GM12872 (cell line): ENCODE data around the gene SLC25A25.

ENCODE experiments used
- CTCF ChIP-seq: IDR thresholded peaks from 3 replicates; pipeline ENCODE4 v1.5.1; 2011; ENCODE audit warnings: low read depth, mild to moderate bottlenecking, low read length, moderate library complexity; ENCODE audit not compliant: insufficient read depth

Gene SLC25A25

GRCh38 chr9:128138001-128138400, 70.0 kb downstream of the SLC25A25 start:
- no peak for TF ChIP-seq CTCF

- TF ChIP-seq CTCF, result no peak
These were observed 71.6 kb downstream of the SLC25A25 start for GRCh38 chr9:128139621-128140020.

GRCh38 chr9:128141604-128142003, 73.6 kb downstream of the SLC25A25 start:
- no peak for TF ChIP-seq CTCF

GRCh38 chr9:128142061-128142460, 74.0 kb downstream of the SLC25A25 start:
- TF ChIP-seq CTCF, result no peak

GRCh38 chr9:128142596-128142995, 74.6 kb downstream of the SLC25A25 start:
- TF ChIP-seq CTCF, result no peak

GRCh38 chr9:128143525-128144238, 75.7 kb downstream of the SLC25A25 start:
- TF ChIP-seq CTCF, result no peak

GRCh38 chr9:128144239-128145181, 76.5 kb downstream of the SLC25A25 start:
- TF ChIP-seq CTCF, result no peak
